SK-N-SH (cell line): ENCODE results near the gene MICALL1.

ENCODE experiments used
- CTCF ChIP-seq: fragments of 200-600 bp; sonication (generic); IDR thresholded peaks from 2 replicates; pipeline ENCODE4 v1.6.1; 2017; ENCODE audit warnings: antibody characterized with exemption, mild to moderate bottlenecking, moderate library complexity
- EP300 ChIP-seq, 2 experiments: IDR thresholded peaks; 2 replicates each; pipeline versions ENCODE4 v1.4.0 to v1.6.1; 2012; ENCODE audit warnings: borderline replicate concordance in 1 of 2, low read depth in 1 of 2, low read length in 1 of 2
- GABPA ChIP-seq: IDR thresholded peaks from 2 replicates; pipeline ENCODE4 v1.4.0; 2012; ENCODE audit warnings: low read depth, mild to moderate bottlenecking
- MAX ChIP-seq: IDR thresholded peaks from 2 replicates; pipeline ENCODE4 v1.4.0; 2012; ENCODE audit warnings: low read depth
- MXI1 ChIP-seq: IDR thresholded peaks from 2 replicates; pipeline ENCODE4 v1.6.1; 2012; ENCODE audit warnings: mild to moderate bottlenecking, low read depth, low read length, improper control_type of control experiment
- POLR2AphosphoS5 ChIP-seq: IDR thresholded peaks from 2 replicates; pipeline ENCODE4 v1.6.1; 2012; ENCODE audit warnings: low read depth, low read length

- TF ChIP-seq CTCF = no peak
- no peak for TF ChIP-seq EP300 (IDR thresholded peaks at IDR 0.05; ENCODE audit: borderline replicate concordance in 1 of 2, low read depth in 1 of 2, low read length in 1 of 2)
- no peak for TF ChIP-seq POLR2AphosphoS5
- TF ChIP-seq MXI1 = no peak
- TF ChIP-seq GABPA = no peak
- no peak for TF ChIP-seq MAX
Observed at GRCh38 chr22:37983860-37984791, 78.0 kb downstream of the MICALL1 start, which contains the start of gene SOX10.
